Fibroblast of the aortic adventitia (primary cell): ENCODE results near the gene SH3RF3. TPM values are rescaled to one million over a fixed set of nuclear protein-coding genes. Genes with fewer than 3 reads are reported as not detected.

ENCODE experiments used
- DNase-seq: peaks from one replicate; pipeline ENCODE4 v3.0.0-alpha.2; 2010; ENCODE audit warnings: low read depth
- H3K4me3 ChIP-seq: 2 replicates; pipeline ENCODE4 v1.5.1; 2011; ENCODE audit warnings: low read depth, mild to moderate bottlenecking, control low read depth, low read length, moderate library complexity
- CTCF ChIP-seq: IDR thresholded peaks from 2 replicates; pipeline ENCODE4 v1.5.1; 2011; ENCODE audit warnings: mild to moderate bottlenecking, low read length, control low read depth, inconsistent platforms; ENCODE audit not compliant: insufficient read depth
- total RNA-seq: library from RNA; depleted of rRNA; stranded (reverse); fragments of >200 nt; gene quantifications from 2 replicates; pipeline ENCODE4 v1.2.3, GENCODE V29; 2012; ENCODE audit warnings: low replicate concordance

The SH3RF3 gene
- total RNA-seq, 1 donor, result 8.4 TPM

GRCh38 chr2:109164311-109164710 is 35.3 kb downstream of the SH3RF3 start:
- no peak for TF ChIP-seq CTCF
- peak; percentile 26 for DNase-seq
- H3K4me3 ChIP-seq, result no peak overlapping the region

GRCh38 chr2:109164739-109165221 is 35.8 kb downstream of the SH3RF3 start:
- TF ChIP-seq CTCF, result no peak
- H3K4me3 ChIP-seq, result no peak overlapping the region
- peak; percentile 88 for DNase-seq

- no peak for TF ChIP-seq CTCF
- peak; percentile 93 for DNase-seq
- no peak overlapping the region for H3K4me3 ChIP-seq
These were observed 37.8 kb downstream of the SH3RF3 start for GRCh38 chr2:109166811-109167210.

GRCh38 chr2:109168086-109168485 is 39.1 kb downstream of the SH3RF3 start:
- no peak overlapping the region for H3K4me3 ChIP-seq
- TF ChIP-seq CTCF, result no peak
- DNase-seq, result peak; percentile 59

GRCh38 chr2:109168716-109169115 is 39.7 kb downstream of the SH3RF3 start:
- no peak for TF ChIP-seq CTCF
- DNase-seq, result no peak
- no peak overlapping the region for H3K4me3 ChIP-seq

- no peak for TF ChIP-seq CTCF
- H3K4me3 ChIP-seq, result no peak overlapping the region
- no peak for DNase-seq
These were observed 41.6 kb downstream of the SH3RF3 start for GRCh38 chr2:109170645-109171044.

GRCh38 chr2:109171444-109172334 is 42.7 kb downstream of the SH3RF3 start:
- TF ChIP-seq CTCF, result peak; percentile 69

More at GRCh38 chr2:109171444-109172334, 42.7 kb downstream of the SH3RF3 start:
- peak; percentile 98 for DNase-seq
- H3K4me3 ChIP-seq, result peak overlapping the region; percentile 49
